ENCODE results near the gene TRRAP. TPM values are rescaled to one million over a fixed set of nuclear protein-coding genes. Genes with fewer than 3 reads are reported as not detected.

Gene TRRAP
- total and polyA plus RNA-seq, 2 experiments from 2014 or later, result 9.0 to 39.4 TPM

- peak overlapping the region; percentile 30 for H3K27ac ChIP-seq
- H3K9me3 ChIP-seq (ENCODE audit: low read depth), result no peaks in the 10 kb centered on the region
- no peaks in the 10 kb centered on the region for H3K4me1 ChIP-seq (ENCODE audit: low read depth)
- no peaks in the 10 kb centered on the region for H3K27me3 ChIP-seq
- peaks cover 71% of the 10 kb centered on the region for H3K36me3 ChIP-seq
- DNase-seq (ENCODE audit: low read depth in 1 of 2, low spot score in 1 of 2), result no peak
- H3K4me3 ChIP-seq, result no peak overlapping the region
- no peak for TF ChIP-seq CTCF (IDR thresholded peaks at IDR 0.05; ENCODE audit: low read depth, low read length)
Measured at GRCh38 chr7:99046722-99047121, 168.4 kb downstream of the TRRAP start.

GRCh38 chr7:99047526-99048077, 169.3 kb downstream of the TRRAP start:
- H3K27me3 ChIP-seq, result no peaks in the 10 kb centered on the region
- no peak overlapping the region for H3K4me3 ChIP-seq
- peaks cover 75% of the 10 kb centered on the region for H3K36me3 ChIP-seq
- H3K27ac ChIP-seq, result no peak overlapping the region
- no peaks in the 10 kb centered on the region for H3K4me1 ChIP-seq (ENCODE audit: low read depth)
- no peaks in the 10 kb centered on the region for H3K9me3 ChIP-seq (ENCODE audit: low read depth)
- no peak for TF ChIP-seq CTCF (IDR thresholded peaks at IDR 0.05; ENCODE audit: low read depth, low read length)
- no peak for DNase-seq (ENCODE audit: low read depth in 1 of 2, low spot score in 1 of 2)

GRCh38 chr7:99050971-99051370, 172.6 kb downstream of the TRRAP start:
- Histone ChIP-seq H3K27ac (peak overlapping the region; percentile 10), H3K4me1 (ENCODE audit: low read depth) (no peaks in the 10 kb centered on the region), H3K27me3 (no peaks in the 10 kb centered on the region), H3K36me3 (peaks cover 75% of the 10 kb centered on the region), H3K9me3 (ENCODE audit: low read depth) (no peaks in the 10 kb centered on the region), H3K4me3 (no peak overlapping the region)
- TF ChIP-seq CTCF (IDR thresholded peaks at IDR 0.05; ENCODE audit: low read depth, low read length), result no peak
- no peak for DNase-seq (ENCODE audit: low read depth in 1 of 2, low spot score in 1 of 2)

- no peaks in the 10 kb centered on the region for H3K27me3 ChIP-seq
- H3K27ac ChIP-seq, result no peak overlapping the region
- H3K4me3 ChIP-seq, result no peak overlapping the region
- no peak for TF ChIP-seq CTCF (IDR thresholded peaks at IDR 0.05; ENCODE audit: low read depth, low read length)
- DNase-seq (ENCODE audit: low read depth in 1 of 2, low spot score in 1 of 2), result no peak
- peaks cover 58% of the 10 kb centered on the region for H3K36me3 ChIP-seq
- no peaks in the 10 kb centered on the region for H3K9me3 ChIP-seq (ENCODE audit: low read depth)
- H3K4me1 ChIP-seq (ENCODE audit: low read depth), result no peaks in the 10 kb centered on the region
Measured at GRCh38 chr7:99054781-99055180, 176.4 kb downstream of the TRRAP start.

- H3K9me3 ChIP-seq (ENCODE audit: low read depth), result no peaks in the 10 kb centered on the region
- no peaks in the 10 kb centered on the region for H3K4me1 ChIP-seq (ENCODE audit: low read depth)
- no peak overlapping the region for H3K4me3 ChIP-seq
- peaks cover 10% of the 10 kb centered on the region for H3K36me3 ChIP-seq
- no peak overlapping the region for H3K27ac ChIP-seq
- no peak for DNase-seq (ENCODE audit: low read depth in 1 of 2, low spot score in 1 of 2)
- no peaks in the 10 kb centered on the region for H3K27me3 ChIP-seq
- TF ChIP-seq CTCF (IDR thresholded peaks at IDR 0.05; ENCODE audit: low read depth, low read length), result no peak
Measured at GRCh38 chr7:99061001-99061776, 182.9 kb downstream of the TRRAP start.

Other genes with a start within 250 kb of the TRRAP start
- gene TMEM130, start 8.5 kb upstream of the TRRAP start, total RNA-seq, result 0.54 TPM in 1 of 2 replicates, not detected in the other
- gene TMEM130, start 8.5 kb upstream of the TRRAP start, polyA plus RNA-seq, result 0.42 and 0.51 TPM in 2 replicates